Osteoblast (primary cell): Measurements from ENCODE around the gene COG5. TPM values are rescaled to one million over a fixed set of nuclear protein-coding genes. Genes with fewer than 3 reads are reported as not detected.

Source experiments
- DNase-seq: peaks from one replicate; pipeline ENCODE4 v3.0.0; 2011; ENCODE audit warnings: low spot score, mixed read lengths; ENCODE audit not compliant: insufficient read length; ENCODE audit errors: missing footprints
- H2AFZ ChIP-seq: 2 replicates; pipeline ENCODE4 v1.6.0; 2011; ENCODE audit warnings: mild to moderate bottlenecking, low read length
- H3K27ac ChIP-seq: 2 replicates; pipeline ENCODE4 v1.5.1; 2011; ENCODE audit warnings: mild to moderate bottlenecking, low read depth, low read length, moderate library complexity
- H3K27me3 ChIP-seq: 2 replicates; pipeline ENCODE4 v1.6.0; 2012; ENCODE audit warnings: mild to moderate bottlenecking, control low read depth, inconsistent platforms, low read length, moderate library complexity; ENCODE audit not compliant: insufficient read depth
- H3K36me3 ChIP-seq: 2 replicates; pipeline ENCODE4 v1.5.1; 2011; ENCODE audit warnings: mild to moderate bottlenecking, low read length, control low read depth, moderate library complexity; ENCODE audit not compliant: insufficient read depth
- H3K4me1 ChIP-seq: 2 replicates; pipeline ENCODE4 v1.5.1; 2011; ENCODE audit warnings: mild to moderate bottlenecking, low read length, control low read depth, moderate library complexity; ENCODE audit not compliant: insufficient read depth
- H3K4me2 ChIP-seq: 2 replicates; pipeline ENCODE4 v1.6.0; 2011; ENCODE audit warnings: mild to moderate bottlenecking, low read length; ENCODE audit not compliant: insufficient read depth
- H3K4me3 ChIP-seq: fragments of 200-600 bp; sonication (generic); 3 replicates; pipeline ENCODE4 v1.5.1; 2012; ENCODE audit warnings: mild to moderate bottlenecking, low read length, inconsistent platforms; ENCODE audit not compliant: insufficient read depth
- H3K79me2 ChIP-seq: 2 replicates; pipeline ENCODE4 v1.6.0; 2012; ENCODE audit warnings: mild to moderate bottlenecking, low read length, control low read depth, inconsistent platforms; ENCODE audit not compliant: insufficient read depth
- H3K9me3 ChIP-seq: 2 replicates; pipeline ENCODE4 v1.5.1; 2011; ENCODE audit warnings: low read depth, low read length, control low read depth
- H4K20me1 ChIP-seq: 2 replicates; pipeline ENCODE4 v1.6.0; 2012; ENCODE audit warnings: mild to moderate bottlenecking, low read length, control low read depth; ENCODE audit not compliant: insufficient read depth
- total RNA-seq: library from RNA; depleted of rRNA; stranded (reverse); fragments of >200 nt; gene quantifications from 2 replicates; pipeline ENCODE4 v1.2.3, GENCODE V29; 2012
- TF ChIP-seq, protein P1 (sequence below): IDR thresholded peaks from 2 replicates; pipeline ENCODE4 v1.5.1; 2011; ENCODE audit warnings: mild to moderate bottlenecking, low read depth, low read length, moderate library complexity; ENCODE audit errors: extremely low read depth

Gene COG5
- total RNA-seq, 1 donor, result 29.7 TPM

DNA sequence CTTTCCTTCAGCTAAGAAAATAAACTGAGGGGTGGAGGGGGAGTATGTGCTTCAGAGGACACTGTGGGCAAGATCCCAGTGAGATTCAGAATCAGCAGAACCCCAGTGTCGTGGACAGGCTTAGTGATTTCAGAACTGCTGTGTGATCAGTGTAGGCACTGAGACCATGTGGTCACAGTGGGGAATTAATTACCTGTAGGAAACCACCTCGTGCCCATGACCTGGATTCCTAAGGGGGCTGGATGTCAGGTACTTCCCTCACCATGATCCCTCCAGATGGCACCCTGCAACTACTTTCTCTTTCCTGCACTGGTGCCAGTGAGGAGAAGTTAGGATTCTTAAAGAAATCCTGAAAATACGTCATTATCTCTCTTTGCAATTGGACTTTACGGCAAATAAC is 330.5 kb downstream of the COG5 start:
- Histone ChIP-seq H2AFZ (no peak overlapping the region), H4K20me1 (no peaks in the 10 kb centered on the region), H3K4me3 (no peak overlapping the region), H3K79me2 (no peaks in the 10 kb centered on the region), H3K4me1 (peaks cover 28% of the 10 kb centered on the region), H3K4me2 (peak overlapping the region; percentile 25), H3K9me3 (no peaks in the 10 kb centered on the region), H3K36me3 (no peaks in the 10 kb centered on the region), H3K27me3 (no peaks in the 10 kb centered on the region), H3K27ac (no peak overlapping the region)
- DNase-seq, result no peak
- TF ChIP-seq, protein P1, sequence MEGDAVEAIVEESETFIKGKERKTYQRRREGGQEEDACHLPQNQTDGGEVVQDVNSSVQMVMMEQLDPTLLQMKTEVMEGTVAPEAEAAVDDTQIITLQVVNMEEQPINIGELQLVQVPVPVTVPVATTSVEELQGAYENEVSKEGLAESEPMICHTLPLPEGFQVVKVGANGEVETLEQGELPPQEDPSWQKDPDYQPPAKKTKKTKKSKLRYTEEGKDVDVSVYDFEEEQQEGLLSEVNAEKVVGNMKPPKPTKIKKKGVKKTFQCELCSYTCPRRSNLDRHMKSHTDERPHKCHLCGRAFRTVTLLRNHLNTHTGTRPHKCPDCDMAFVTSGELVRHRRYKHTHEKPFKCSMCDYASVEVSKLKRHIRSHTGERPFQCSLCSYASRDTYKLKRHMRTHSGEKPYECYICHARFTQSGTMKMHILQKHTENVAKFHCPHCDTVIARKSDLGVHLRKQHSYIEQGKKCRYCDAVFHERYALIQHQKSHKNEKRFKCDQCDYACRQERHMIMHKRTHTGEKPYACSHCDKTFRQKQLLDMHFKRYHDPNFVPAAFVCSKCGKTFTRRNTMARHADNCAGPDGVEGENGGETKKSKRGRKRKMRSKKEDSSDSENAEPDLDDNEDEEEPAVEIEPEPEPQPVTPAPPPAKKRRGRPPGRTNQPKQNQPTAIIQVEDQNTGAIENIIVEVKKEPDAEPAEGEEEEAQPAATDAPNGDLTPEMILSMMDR, result no peak

DNA sequence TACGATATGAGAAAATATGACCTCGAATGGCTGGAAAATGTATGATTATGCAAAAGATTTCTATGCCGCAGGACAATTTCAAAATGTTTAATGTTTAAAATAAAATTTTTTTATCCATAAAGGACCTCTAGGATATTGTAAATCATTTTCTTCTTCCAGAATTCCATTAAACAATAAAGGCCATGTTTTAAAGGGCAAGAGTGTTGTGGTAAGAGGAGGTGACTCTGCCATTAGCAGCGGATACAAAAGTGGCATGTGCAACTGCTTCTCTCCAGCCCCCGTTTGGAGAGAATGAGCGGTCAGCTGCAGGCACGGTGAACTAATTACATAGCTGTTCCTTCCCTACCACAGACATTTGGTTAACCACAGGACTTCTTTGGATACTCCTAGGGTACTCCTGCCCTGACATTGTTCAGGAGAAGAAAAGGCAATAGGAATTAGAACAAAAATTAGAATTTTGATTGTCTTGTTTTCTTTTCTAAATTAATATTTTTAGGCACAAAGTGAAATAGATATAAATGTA is 331.1 kb downstream of the COG5 start:
- no peaks in the 10 kb centered on the region for H3K79me2 ChIP-seq
- DNase-seq, result peak; percentile 44
- H4K20me1 ChIP-seq, result no peaks in the 10 kb centered on the region
- no peak overlapping the region for H2AFZ ChIP-seq
- H3K4me3 ChIP-seq, result no peak overlapping the region
- H3K4me1 ChIP-seq, result peaks cover 28% of the 10 kb centered on the region
- H3K4me2 ChIP-seq, result peak overlapping the region; percentile 25
- H3K27ac ChIP-seq, result no peak overlapping the region
- H3K36me3 ChIP-seq, result no peaks in the 10 kb centered on the region
- TF ChIP-seq, protein P1, result no peak
- H3K9me3 ChIP-seq, result no peaks in the 10 kb centered on the region
- no peaks in the 10 kb centered on the region for H3K27me3 ChIP-seq

DNA sequence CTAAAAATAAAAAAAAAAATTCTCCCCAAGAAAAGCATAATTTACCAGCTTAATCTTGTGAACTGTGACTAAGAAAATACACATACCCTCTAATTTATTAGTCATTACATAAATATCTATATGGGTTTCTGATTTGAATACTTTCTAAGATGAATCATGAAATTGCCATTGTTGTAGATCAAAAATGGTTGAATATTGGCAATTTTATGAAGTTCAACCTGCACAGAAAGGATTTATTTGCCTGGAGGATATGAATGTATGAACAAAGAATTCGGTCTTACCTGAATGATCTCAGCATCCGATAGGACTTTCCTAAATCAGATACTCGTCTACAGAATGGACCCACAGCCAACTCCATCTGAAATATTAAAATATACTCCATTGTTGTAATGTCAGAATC is 333.4 kb downstream of the COG5 start:
- Histone ChIP-seq H3K27me3 (no peaks in the 10 kb centered on the region), H3K4me3 (no peak overlapping the region), H2AFZ (no peak overlapping the region), H3K4me1 (peaks cover 28% of the 10 kb centered on the region), H3K4me2 (peak overlapping the region; percentile 19), H3K27ac (no peak overlapping the region), H3K36me3 (peaks cover 2% of the 10 kb centered on the region), H3K9me3 (no peaks in the 10 kb centered on the region), H4K20me1 (no peaks in the 10 kb centered on the region), H3K79me2 (no peaks in the 10 kb centered on the region)
- TF ChIP-seq, protein P1, result no peak
- no peak for DNase-seq

DNA sequence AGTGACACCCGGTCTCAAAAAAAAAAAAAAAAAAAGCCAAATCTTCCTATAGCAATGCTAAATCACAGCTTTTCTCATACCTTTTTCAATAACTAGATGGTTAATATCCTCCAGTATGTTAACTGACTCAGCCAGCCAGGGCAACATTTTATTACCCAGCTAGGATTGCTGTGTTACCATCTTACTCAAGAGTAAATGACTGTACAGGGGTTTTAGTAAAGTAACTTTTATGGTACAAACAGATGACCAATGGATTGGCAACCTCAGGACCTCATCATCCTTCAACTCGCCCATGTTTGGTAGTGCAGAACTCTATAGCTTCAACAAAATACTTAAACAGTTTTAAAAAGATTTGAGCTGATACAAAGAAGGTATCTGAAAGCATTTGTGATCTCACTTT is 335.4 kb downstream of the COG5 start:
- Histone ChIP-seq H3K36me3 (peaks cover 2% of the 10 kb centered on the region), H4K20me1 (no peaks in the 10 kb centered on the region), H3K4me1 (peaks cover 26% of the 10 kb centered on the region), H3K79me2 (no peaks in the 10 kb centered on the region), H3K27me3 (no peaks in the 10 kb centered on the region), H3K27ac (no peak overlapping the region), H3K4me2 (no peak overlapping the region), H2AFZ (no peak overlapping the region), H3K4me3 (no peak overlapping the region), H3K9me3 (no peaks in the 10 kb centered on the region)
- TF ChIP-seq, protein P1, result no peak
- DNase-seq, result no peak
